ENCODE results near the gene THBS3.
"Not testable (repeated sequence)": the region's sequence is repeated elsewhere in the genome, so short reads cannot be mapped to it uniquely, and the experiment has no call there.

The THBS3 gene

GRCh38 chr1:155199792-155200191 is 7.9 kb downstream of the THBS3 start:
- no peaks in the 10 kb centered on the region for H3K27me3 ChIP-seq (ENCODE audit: control insufficient read depth, insufficient read depth, low read length)
- no peak overlapping the region for H3K9ac ChIP-seq (ENCODE audit: low read length)
- H3K4me3 ChIP-seq (ENCODE audit: low read length), result no peak overlapping the region
- peaks cover 10% of the 10 kb centered on the region for H3K4me1 ChIP-seq (ENCODE audit: control insufficient read depth, insufficient read depth, low read length)
- no peaks in the 10 kb centered on the region for H3K36me3 ChIP-seq (ENCODE audit: control insufficient read depth, insufficient read depth, low read length)
- H3K9me3 ChIP-seq (ENCODE audit: control insufficient read depth, low read length), result no peaks in the 10 kb centered on the region

- H3K4me1 ChIP-seq (ENCODE audit: control insufficient read depth, insufficient read depth, low read length), result peaks cover 21% of the 10 kb centered on the region
- H3K9me3 ChIP-seq (ENCODE audit: control insufficient read depth, low read length), result no peaks in the 10 kb centered on the region
- no peaks in the 10 kb centered on the region for H3K27me3 ChIP-seq (ENCODE audit: control insufficient read depth, insufficient read depth, low read length)
- H3K9ac ChIP-seq (ENCODE audit: low read length), result no peak overlapping the region
- no peaks in the 10 kb centered on the region for H3K36me3 ChIP-seq (ENCODE audit: control insufficient read depth, insufficient read depth, low read length)
- H3K4me3 ChIP-seq (ENCODE audit: low read length), result no peak overlapping the region
Measured at GRCh38 chr1:155198547-155198906, 9.2 kb downstream of the THBS3 start.

GRCh38 chr1:155197901-155198546 is 9.7 kb downstream of the THBS3 start:
- H3K9ac ChIP-seq (ENCODE audit: low read length), result no peak overlapping the region
- H3K9me3 ChIP-seq (ENCODE audit: control insufficient read depth, low read length), result no peaks in the 10 kb centered on the region
- no peak overlapping the region for H3K4me3 ChIP-seq (ENCODE audit: low read length)
- H3K36me3 ChIP-seq (ENCODE audit: control insufficient read depth, insufficient read depth, low read length), result no peaks in the 10 kb centered on the region
- H3K4me1 ChIP-seq (ENCODE audit: control insufficient read depth, insufficient read depth, low read length), result peaks cover 26% of the 10 kb centered on the region
- no peaks in the 10 kb centered on the region for H3K27me3 ChIP-seq (ENCODE audit: control insufficient read depth, insufficient read depth, low read length)

GRCh38 chr1:155196893-155197638 is 10.6 kb downstream of the THBS3 start:
- Histone ChIP-seq H3K9me3 (ENCODE audit: control insufficient read depth, low read length) (no peaks in the 10 kb centered on the region), H3K36me3 (ENCODE audit: control insufficient read depth, insufficient read depth, low read length) (no peaks in the 10 kb centered on the region), H3K9ac (ENCODE audit: low read length) (no peak overlapping the region), H3K4me1 (ENCODE audit: control insufficient read depth, insufficient read depth, low read length) (peaks cover 27% of the 10 kb centered on the region), H3K27me3 (ENCODE audit: control insufficient read depth, insufficient read depth, low read length) (no peaks in the 10 kb centered on the region), H3K4me3 (ENCODE audit: low read length) (no peak overlapping the region)

GRCh38 chr1:155196103-155196892 is 11.4 kb downstream of the THBS3 start:
- H3K36me3 ChIP-seq (ENCODE audit: control insufficient read depth, insufficient read depth, low read length), result no peaks in the 10 kb centered on the region
- H3K4me3 ChIP-seq (ENCODE audit: low read length), result no peak overlapping the region
- no peaks in the 10 kb centered on the region for H3K27me3 ChIP-seq (ENCODE audit: control insufficient read depth, insufficient read depth, low read length)
- H3K9me3 ChIP-seq (ENCODE audit: control insufficient read depth, low read length), result no peaks in the 10 kb centered on the region
- H3K9ac ChIP-seq (ENCODE audit: low read length), result peak overlapping the region; percentile 64
- H3K4me1 ChIP-seq (ENCODE audit: control insufficient read depth, insufficient read depth, low read length), result peaks cover 27% of the 10 kb centered on the region

- H3K36me3 ChIP-seq (ENCODE audit: control insufficient read depth, insufficient read depth, low read length), result no peaks in the 10 kb centered on the region
- peak overlapping the region; percentile 38 for H3K4me3 ChIP-seq (ENCODE audit: low read length)
- H3K4me1 ChIP-seq (ENCODE audit: control insufficient read depth, insufficient read depth, low read length), result peaks cover 27% of the 10 kb centered on the region
- H3K9ac ChIP-seq (ENCODE audit: low read length), result peak overlapping the region; percentile 64
- H3K27me3 ChIP-seq (ENCODE audit: control insufficient read depth, insufficient read depth, low read length), result no peaks in the 10 kb centered on the region
- no peaks in the 10 kb centered on the region for H3K9me3 ChIP-seq (ENCODE audit: control insufficient read depth, low read length)
Measured at GRCh38 chr1:155195201-155196102, 12.2 kb downstream of the THBS3 start.

- Histone ChIP-seq H3K4me1 (ENCODE audit: control insufficient read depth, insufficient read depth, low read length) (peaks cover 27% of the 10 kb centered on the region), H3K9ac (ENCODE audit: low read length) (peak overlapping the region; percentile 90), H3K4me3 (ENCODE audit: low read length) (peak overlapping the region; percentile 67)
- H3K36me3 ChIP-seq (ENCODE audit: control insufficient read depth, insufficient read depth, low read length); H3K9me3 ChIP-seq (ENCODE audit: control insufficient read depth, low read length); H3K27me3 ChIP-seq (ENCODE audit: control insufficient read depth, insufficient read depth, low read length): not testable (repeated sequence)
Measured at GRCh38 chr1:155193991-155194240, 13.8 kb downstream of the THBS3 start.

- H3K36me3 ChIP-seq (ENCODE audit: control insufficient read depth, insufficient read depth, low read length), result no peaks in the 10 kb centered on the region
- no peaks in the 10 kb centered on the region for H3K9me3 ChIP-seq (ENCODE audit: control insufficient read depth, low read length)
- H3K9ac ChIP-seq (ENCODE audit: low read length), result peak overlapping the region; percentile 90
- no peaks in the 10 kb centered on the region for H3K27me3 ChIP-seq (ENCODE audit: control insufficient read depth, insufficient read depth, low read length)
- peaks cover 27% of the 10 kb centered on the region for H3K4me1 ChIP-seq (ENCODE audit: control insufficient read depth, insufficient read depth, low read length)
- H3K4me3 ChIP-seq (ENCODE audit: low read length), result peak overlapping the region; percentile 67
Measured at GRCh38 chr1:155193275-155193990, 14.3 kb downstream of the THBS3 start.

- H3K9me3 ChIP-seq (ENCODE audit: control insufficient read depth, low read length), result no peaks in the 10 kb centered on the region
- H3K27me3 ChIP-seq (ENCODE audit: control insufficient read depth, insufficient read depth, low read length), result no peaks in the 10 kb centered on the region
- peak overlapping the region; percentile 93 for H3K9ac ChIP-seq (ENCODE audit: low read length)
- peaks cover 7% of the 10 kb centered on the region for H3K36me3 ChIP-seq (ENCODE audit: control insufficient read depth, insufficient read depth, low read length)
- peak overlapping the region; percentile 86 for H3K4me3 ChIP-seq (ENCODE audit: low read length)
- H3K4me1 ChIP-seq (ENCODE audit: control insufficient read depth, insufficient read depth, low read length), result peaks cover 27% of the 10 kb centered on the region
Measured at GRCh38 chr1:155192346-155193274, 15.1 kb downstream of the THBS3 start.

- Histone ChIP-seq H3K9ac (ENCODE audit: low read length) (peak overlapping the region; percentile 93), H3K9me3 (ENCODE audit: control insufficient read depth, low read length) (no peaks in the 10 kb centered on the region), H3K4me3 (ENCODE audit: low read length) (peak overlapping the region; percentile 86), H3K4me1 (ENCODE audit: control insufficient read depth, insufficient read depth, low read length) (peaks cover 32% of the 10 kb centered on the region), H3K36me3 (ENCODE audit: control insufficient read depth, insufficient read depth, low read length) (peaks cover 14% of the 10 kb centered on the region), H3K27me3 (ENCODE audit: control insufficient read depth, insufficient read depth, low read length) (no peaks in the 10 kb centered on the region)
Measured at GRCh38 chr1:155191904-155192303, 15.8 kb downstream of the THBS3 start.

Data from mucosa of stomach (tissue), 1 donor.